T-cell (primary cell): ENCODE measurements around the gene NDUFA13. TPM values are rescaled to one million over a fixed set of nuclear protein-coding genes. Genes with fewer than 3 reads are reported as not detected.

Experiments used
- ATAC-seq, 4 experiments: fragments of 200-7000 bp in 3 of 4; fragments of 150-1000 bp in 1 of 4; cut with Tn5 transposase; replicated peaks in 1 of 4; 1 replicate in 3 of 4; 2 replicates in 1 of 4; pipeline ENCODE4 v1.10.0; 2021; ENCODE audit warnings: moderate library complexity in 3 of 4, mild to moderate bottlenecking in 2 of 4, moderate number of reproducible peaks in 1 of 4
- CTCF ChIA-PET, 2 donors: fragments of 300-600 bp; sonication (Branson Sonifier 250); formaldehyde crosslinking; loops; one replicate each; lab custom pipeline; 2022; ENCODE audit warnings: antibody characterized with exemption in 2 of 2; lab: Charles Lee
- POLR2A ChIA-PET, 2 donors: fragments of 300-600 bp; sonication (Branson Sonifier 250); formaldehyde crosslinking; loops; one replicate each; lab custom pipeline; 2022; ENCODE audit warnings: antibody characterized with exemption in 2 of 2; lab: Charles Lee
- DNase-seq, 35 experiments: peaks; one replicate each; pipeline versions ENCODE4 v3.0.0 to v3.0.0-alpha.2; 2013 to 2023
- H3K27ac ChIP-seq: one replicate; pipeline ENCODE4 v1.5.1; 2013; ENCODE audit warnings: low read length
- H3K27me3 ChIP-seq, 2 experiments: replicated peaks in 1 of 2; 1 replicate in 1 of 2; 2 replicates in 1 of 2; pipeline versions ENCODE4 v1.6.1 to v1.7.0; 2013; ENCODE audit warnings: low read length in 1 of 2, mixed read lengths in 1 of 2; ENCODE audit not compliant: control insufficient read depth in 2 of 2, insufficient read depth in 2 of 2; ENCODE audit errors: extremely low read depth in 1 of 2
- H3K36me3 ChIP-seq, 2 donors: 1 replicate in 1 of 2; 2 replicates in 1 of 2; pipeline versions ENCODE4 v1.6.1 to v1.7.0; 2013; ENCODE audit warnings: low read length in 1 of 2; ENCODE audit not compliant: control insufficient read depth in 2 of 2, insufficient read depth in 1 of 2; ENCODE audit errors: extremely low read depth in 1 of 2
- H3K4me1 ChIP-seq, 2 experiments: 1 replicate in 1 of 2; 2 replicates in 1 of 2; pipeline versions ENCODE4 v1.6.1 to v1.7.0; 2013; ENCODE audit warnings: low read length in 2 of 2, mixed read lengths in 1 of 2; ENCODE audit not compliant: insufficient read depth in 2 of 2, control insufficient read depth in 1 of 2; ENCODE audit errors: extremely low read depth in 1 of 2
- H3K4me3 ChIP-seq, 2 donors: 1 replicate in 1 of 2; 2 replicates in 1 of 2; pipeline versions ENCODE4 v1.5.1 to v1.7.0; 2013; ENCODE audit warnings: mild to moderate bottlenecking in 2 of 2, low read length in 1 of 2, moderate library complexity in 1 of 2; ENCODE audit not compliant: control insufficient read depth in 1 of 2; ENCODE audit errors: extremely low read depth in 1 of 2
- H3K9me3 ChIP-seq: 2 replicates; pipeline ENCODE4 v1.7.0; 2013
- H3K27ac Mint-ChIP-seq, 2 donors: one replicate each; pipeline ENCODE4 v1.8.0; 2020 to 2021; ENCODE audit warnings: mild to moderate bottlenecking in 2 of 2, mixed read lengths in 2 of 2
- H3K27me3 Mint-ChIP-seq, 2 donors: one replicate each; pipeline ENCODE4 v1.8.0; 2021 to 2022; ENCODE audit warnings: mixed read lengths in 2 of 2
- H3K36me3 Mint-ChIP-seq: one replicate; pipeline ENCODE4 v1.8.0; 2021; ENCODE audit warnings: mixed read lengths
- H3K4me1 Mint-ChIP-seq, 3 donors: one replicate each; pipeline ENCODE4 v1.8.0; 2020 to 2022; ENCODE audit warnings: mixed read lengths in 3 of 3, mild to moderate bottlenecking in 1 of 3
- H3K4me3 Mint-ChIP-seq, 3 donors: one replicate each; pipeline ENCODE4 v1.8.0; 2020 to 2022; ENCODE audit warnings: mild to moderate bottlenecking in 3 of 3, mixed read lengths in 3 of 3, moderate library complexity in 3 of 3
- H3K9me3 Mint-ChIP-seq, 3 donors: one replicate each; pipeline ENCODE4 v1.8.0; 2020 to 2022; ENCODE audit warnings: mixed read lengths in 3 of 3
- WGBS: methylation state at CpG from one replicate; pipeline ENCODE4 v1.1.5; 2013; ENCODE audit warnings: missing lambda C conversion rate; ENCODE audit not compliant: insufficient coverage; 5-methylcytosine and 5-hydroxymethylcytosine counted together
- total RNA-seq, 35 experiments: library from RNA in 6 of 35; stranded (reverse) in 6 of 35; fragments of 120-200 nt in 1 of 35; gene quantifications; one replicate each; pipeline versions ENCODE4 v1.2.1 to v1.2.4 and lab custom pipeline; 2013 to 2026

Gene NDUFA13
- total RNA-seq, 5 donors from 2014 or later (not counting 1 experiment from before 2014, with no cell fraction given), result 188 to 235 (median 233) TPM

GRCh38 chr19:19540064-19540714 lies 24.2 kb downstream of the NDUFA13 start:
- Mint-ChIP-seq H3K4me3 (peak overlapping the region; percentile 62 to 84 (median 71)), H3K27ac (no peak overlapping the region), H3K27me3 (peaks cover 0 to 14% of the 10 kb centered on the region in 2 donors), H3K36me3 (no peaks in the 10 kb centered on the region), H3K9me3 (no peaks in the 10 kb centered on the region), H3K4me1 (peaks cover 24 to 43% (median 31%) of the 10 kb centered on the region in 3 donors)
- WGBS, result 28% methylated on average over 69 of the region's 74 CpGs
- no peaks in the 10 kb centered on the region for H3K36me3 ChIP-seq
- H3K27ac ChIP-seq, result no peak overlapping the region
- peak overlapping the region; percentile 42 to 53 for H3K4me3 ChIP-seq
- ChIA-PET POLR2A (no interaction called here), CTCF (interaction anchor here in 1 of 2 donors (0.7 kb wide), 1 partner anchor 14 kb away, joined by 5 read pairs; no protein-coding TSS in a partner anchor)
- H3K4me1 ChIP-seq, result peaks cover 4 to 56% of the 10 kb centered on the region in 2 experiments
- H3K27me3 ChIP-seq, result peaks cover 0 to 50% of the 10 kb centered on the region in 2 experiments
- DNase-seq, result peak in 33 of 35 experiments; percentile 25 to 76 (median 47)
- H3K9me3 ChIP-seq, result no peaks in the 10 kb centered on the region
- peak; percentile 18 to 43 (median 34) for ATAC-seq

- ChIA-PET CTCF (interaction anchor here in 1 of 2 donors (0.6 to 0.7 kb wide), 2 partner anchors 9 to 13 kb away, joined by 5 to 6 read pairs; no protein-coding TSS in a partner anchor), POLR2A (no interaction called here)
- H3K4me1 Mint-ChIP-seq, result peaks cover 24 to 43% (median 31%) of the 10 kb centered on the region in 3 donors
- no peaks in the 10 kb centered on the region for H3K36me3 ChIP-seq
- WGBS, result 9% methylated on average over 39 of the region's 45 CpGs
- peak overlapping the region; percentile 42 to 53 for H3K4me3 ChIP-seq
- H3K9me3 Mint-ChIP-seq, result no peaks in the 10 kb centered on the region
- DNase-seq, result peak; percentile 38 to 82 (median 69)
- H3K27me3 Mint-ChIP-seq, result peaks cover 0 to 14% of the 10 kb centered on the region in 2 donors
- no peaks in the 10 kb centered on the region for H3K36me3 Mint-ChIP-seq
- peak overlapping the region; percentile 62 to 78 (median 71) for H3K4me3 Mint-ChIP-seq
- no peak overlapping the region for H3K27ac Mint-ChIP-seq
- peak; percentile 75 to 82 (median 78) for ATAC-seq
- no peaks in the 10 kb centered on the region for H3K9me3 ChIP-seq
- H3K4me1 ChIP-seq, result peaks cover 4 to 56% of the 10 kb centered on the region in 2 experiments
- peaks cover 0 to 53% of the 10 kb centered on the region in 2 experiments for H3K27me3 ChIP-seq
- H3K27ac ChIP-seq, result no peak overlapping the region
These were observed 24.9 kb downstream of the NDUFA13 start for GRCh38 chr19:19540715-19541515.

GRCh38 chr19:19541616-19542015 lies 25.6 kb downstream of the NDUFA13 start:
- CTCF ChIA-PET, result interaction anchor here in 1 of 2 donors (0.6 kb wide), 1 partner anchor 9 kb away, joined by 6 read pairs; no protein-coding TSS in a partner anchor
- no peaks in the 10 kb centered on the region for H3K36me3 ChIP-seq
- ATAC-seq (no peak), DNase-seq (no peak)
- H3K36me3 Mint-ChIP-seq, result no peaks in the 10 kb centered on the region
- POLR2A ChIA-PET, result no interaction called here
- H3K9me3 ChIP-seq, result no peaks in the 10 kb centered on the region
- H3K4me1 Mint-ChIP-seq, result peaks cover 24 to 43% (median 31%) of the 10 kb centered on the region in 3 donors
- peak overlapping the region; percentile 10 to 42 for H3K4me3 ChIP-seq
- peaks cover 4 to 56% of the 10 kb centered on the region in 2 experiments for H3K4me1 ChIP-seq
- H3K27ac Mint-ChIP-seq, result no peak overlapping the region
- no peaks in the 10 kb centered on the region for H3K9me3 Mint-ChIP-seq
- H3K27me3 ChIP-seq, result peaks cover 0 to 56% of the 10 kb centered on the region in 2 experiments
- 94% methylated on average over 6 of the region's 16 CpGs for WGBS
- no peak overlapping the region for H3K27ac ChIP-seq
- peaks cover 0 to 14% of the 10 kb centered on the region in 2 donors for H3K27me3 Mint-ChIP-seq
- peak overlapping the region in 1 of 3 donors; percentile 78 for H3K4me3 Mint-ChIP-seq

GRCh38 chr19:19542507-19542906 lies 26.5 kb downstream of the NDUFA13 start:
- no peak overlapping the region for H3K27ac Mint-ChIP-seq
- H3K4me1 ChIP-seq, result peaks cover 4 to 50% of the 10 kb centered on the region in 2 experiments
- ATAC-seq (no peak), DNase-seq (no peak)
- no peak overlapping the region for H3K4me3 ChIP-seq
- H3K4me1 Mint-ChIP-seq, result peaks cover 21 to 36% (median 28%) of the 10 kb centered on the region in 3 donors
- WGBS, result 72% methylated on average over 11 of the region's 12 CpGs
- POLR2A ChIA-PET, result interaction anchor here in 1 of 2 donors (0.6 kb wide), 1 partner anchor 1323 kb away, joined by 3 read pairs; no protein-coding TSS in a partner anchor
- no peaks in the 10 kb centered on the region for H3K36me3 Mint-ChIP-seq
- no peak overlapping the region for H3K27ac ChIP-seq
- CTCF ChIA-PET, result no interaction called here
- H3K36me3 ChIP-seq, result no peaks in the 10 kb centered on the region
- peaks cover 0 to 63% of the 10 kb centered on the region in 2 experiments for H3K27me3 ChIP-seq
- H3K4me3 Mint-ChIP-seq, result peak overlapping the region in 1 of 3 donors; percentile 51
- peaks cover 0 to 12% of the 10 kb centered on the region in 2 donors for H3K27me3 Mint-ChIP-seq
- no peaks in the 10 kb centered on the region for H3K9me3 ChIP-seq
- no peaks in the 10 kb centered on the region for H3K9me3 Mint-ChIP-seq

DNA sequence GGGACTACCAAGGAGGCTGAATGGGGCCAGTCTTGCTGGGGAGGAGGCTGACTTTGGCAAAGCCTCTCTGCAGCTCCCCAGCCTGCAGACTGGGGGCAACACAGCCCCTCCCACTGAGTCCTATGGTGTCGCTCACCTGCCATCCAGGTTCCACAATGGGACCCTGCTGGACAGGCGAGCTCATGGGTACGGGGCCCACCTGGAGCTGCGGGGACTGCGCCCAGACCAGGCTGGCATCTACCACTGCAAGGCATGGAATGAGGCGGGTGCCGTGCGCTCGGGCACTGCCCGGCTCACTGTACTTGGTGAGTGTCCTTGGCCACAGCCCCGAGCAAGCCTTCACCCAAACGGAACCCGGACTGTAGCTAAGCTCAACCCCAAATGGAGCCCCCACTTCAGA lies 27.1 kb downstream of the NDUFA13 start:
- no peak for DNase-seq
- CTCF ChIA-PET, result no interaction called here
- POLR2A ChIA-PET, result no interaction called here
- H3K36me3 Mint-ChIP-seq, result no peaks in the 10 kb centered on the region
- H3K27me3 Mint-ChIP-seq, result peaks cover 0 to 12% of the 10 kb centered on the region in 2 donors
- no peak overlapping the region for H3K27ac Mint-ChIP-seq
- no peaks in the 10 kb centered on the region for H3K9me3 Mint-ChIP-seq
- peaks cover 18 to 32% (median 24%) of the 10 kb centered on the region in 3 donors for H3K4me1 Mint-ChIP-seq
- WGBS, result 96% methylated on average over 13 of the region's 13 CpGs
- H3K36me3 ChIP-seq, result no peaks in the 10 kb centered on the region
- H3K4me1 ChIP-seq, result peaks cover 4 to 44% of the 10 kb centered on the region in 2 experiments
- ATAC-seq, result no peak
- no peak overlapping the region for H3K4me3 ChIP-seq
- no peak overlapping the region for H3K27ac ChIP-seq
- H3K9me3 ChIP-seq, result no peaks in the 10 kb centered on the region
- H3K27me3 ChIP-seq, result peaks cover 0 to 62% of the 10 kb centered on the region in 2 experiments
- H3K4me3 Mint-ChIP-seq, result no peak overlapping the region

GRCh38 chr19:19543640-19544039 lies 27.6 kb downstream of the NDUFA13 start:
- Mint-ChIP-seq H3K4me3 (no peak overlapping the region), H3K9me3 (no peaks in the 10 kb centered on the region)

More at GRCh38 chr19:19543640-19544039, 27.6 kb downstream of the NDUFA13 start:
- ChIA-PET CTCF (no interaction called here), POLR2A (no interaction called here)
- no peak for DNase-seq
- Histone ChIP-seq H3K36me3 (no peaks in the 10 kb centered on the region), H3K27ac (no peak overlapping the region), H3K4me1 (peaks cover 4 to 39% of the 10 kb centered on the region in 2 experiments), H3K9me3 (no peaks in the 10 kb centered on the region), H3K4me3 (no peak overlapping the region), H3K27me3 (peaks cover 0 to 64% of the 10 kb centered on the region in 2 experiments)
- Mint-ChIP-seq H3K27me3 (peaks cover 0 to 10% of the 10 kb centered on the region in 2 donors), H3K27ac (no peak overlapping the region), H3K4me1 (peaks cover 15 to 30% (median 22%) of the 10 kb centered on the region in 3 donors), H3K36me3 (no peaks in the 10 kb centered on the region)
- WGBS, result 94% methylated on average over 18 of the region's 19 CpGs
- no peak for ATAC-seq
